Stomach (tissue), 4 donors: ENCODE measurements around the gene MYO10.

Source experiments
- CTCF ChIP-seq, 7 experiments: fragments of 450-650 bp in 4 of 7; fragments of 200-600 bp in 3 of 7; sonication (generic) in 3 of 7; IDR thresholded peaks; one replicate each; pipeline ENCODE4 v1.5.1; 2016 to 2019; ENCODE audit warnings: antibody characterized with exemption in 7 of 7, control low read depth in 2 of 7, mild to moderate bottlenecking in 1 of 7
- EP300 ChIP-seq: sonication (generic); formaldehyde crosslinking; IDR thresholded peaks from one replicate; pipeline ENCODE4 v1.6.1; 2017; ENCODE audit warnings: antibody characterized with exemption
- POLR2A ChIP-seq, 4 donors: fragments of 450-650 bp; IDR thresholded peaks; one replicate each; pipeline ENCODE4 v1.6.1; 2016; ENCODE audit warnings: antibody characterized with exemption in 4 of 4, control low read depth in 2 of 4, mild to moderate bottlenecking in 1 of 4, moderate library complexity in 1 of 4
- POLR2AphosphoS5 ChIP-seq, 3 donors: sonication (generic); formaldehyde crosslinking; IDR thresholded peaks; one replicate each; pipeline ENCODE4 v1.6.1; 2016; ENCODE audit warnings: antibody characterized with exemption in 3 of 3

GRCh38 chr5:16870878-16871277 lies 65.2 kb downstream of the MYO10 start:
- no peak for TF ChIP-seq CTCF (IDR thresholded peaks at IDR 0.05)
- no peak for TF ChIP-seq POLR2AphosphoS5 (IDR thresholded peaks at IDR 0.05)
- no peak for TF ChIP-seq POLR2A (IDR thresholded peaks at IDR 0.05)
- TF ChIP-seq EP300 = no peak
